Occipital lobe (tissue), 2 donors: Measurements from ENCODE around the gene SLC11A1. TPM values are rescaled to one million over a fixed set of nuclear protein-coding genes. Genes with fewer than 3 reads are reported as not detected.
A peak's percentile ranks its signal among the peaks of the same experiment; 100 is the strongest.

Source experiments
- DNase-seq: peaks from one replicate; lab custom pipeline; 2025; lab: John Stamatoyannopoulos, UW
- total RNA-seq: library from RNA; depleted of rRNA; stranded (reverse); fragments of >200 nt; gene quantifications from one replicate; pipeline ENCODE4 v1.2.3, GENCODE V29; 2014

Gene SLC11A1
- total RNA-seq, 1 donor from 2014 or later = 1.7 TPM

DNA sequence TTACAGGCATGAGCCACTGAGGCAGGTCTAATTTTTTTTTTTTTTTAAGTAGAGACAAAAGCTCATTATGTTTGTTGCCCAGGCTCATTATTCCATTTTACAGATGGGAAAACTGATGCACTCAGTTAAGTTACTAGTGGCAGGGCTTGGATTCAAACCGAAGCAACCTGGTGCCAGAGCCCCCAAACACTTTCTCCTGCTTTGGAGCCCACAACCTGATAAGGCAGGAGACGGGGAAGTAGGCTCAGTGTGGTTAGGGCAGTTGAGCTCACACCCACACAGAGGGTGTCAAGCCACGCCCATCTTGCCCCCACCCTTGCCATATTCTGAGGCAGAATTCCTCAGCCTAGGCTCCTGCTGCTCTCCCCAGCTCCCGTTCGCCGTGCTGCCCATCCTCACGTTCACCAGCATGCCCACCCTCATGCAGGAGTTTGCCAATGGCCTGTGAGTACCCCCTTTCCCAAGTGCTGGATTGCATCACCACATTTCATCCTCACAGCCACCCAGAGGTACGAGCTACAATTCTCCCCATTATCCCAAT lies 11.7 kb downstream of the SLC11A1 start:
- DNase-seq = no peak

DNA sequence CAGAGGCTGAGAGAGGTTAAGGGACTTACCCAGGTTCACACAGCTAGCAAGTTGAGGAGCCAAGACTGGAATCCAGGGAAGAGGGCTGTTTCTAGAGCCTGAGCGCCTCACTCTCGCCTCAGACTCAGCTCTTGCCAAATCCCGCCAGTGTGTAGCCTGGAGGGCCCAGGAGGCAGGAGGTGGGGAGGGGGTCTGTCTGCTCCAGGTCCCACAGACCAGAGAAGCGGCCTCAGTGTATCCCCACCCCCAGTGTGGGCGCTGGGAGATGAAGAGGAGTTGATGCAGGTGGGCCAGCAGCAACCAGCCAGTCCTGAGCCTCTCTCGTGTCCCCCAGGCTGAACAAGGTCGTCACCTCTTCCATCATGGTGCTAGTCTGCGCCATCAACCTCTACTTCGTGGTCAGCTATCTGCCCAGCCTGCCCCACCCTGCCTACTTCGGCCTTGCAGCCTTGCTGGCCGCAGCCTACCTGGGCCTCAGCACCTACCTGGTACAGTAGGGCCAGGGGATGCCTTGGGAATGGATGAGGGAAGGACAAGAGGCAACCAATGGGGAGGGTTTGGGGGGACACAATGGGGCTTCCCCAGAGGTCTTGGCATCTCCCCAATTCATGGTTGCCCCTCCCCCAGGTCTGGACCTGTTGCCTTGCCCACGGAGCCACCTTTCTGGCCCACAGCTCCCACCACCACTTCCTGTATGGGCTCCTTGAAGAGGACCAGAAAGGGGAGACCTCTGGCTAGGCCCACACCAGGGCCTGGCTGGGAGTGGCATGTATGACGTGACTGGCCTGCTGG lies 12.4 kb downstream of the SLC11A1 start:
- DNase-seq = no peak

DNA sequence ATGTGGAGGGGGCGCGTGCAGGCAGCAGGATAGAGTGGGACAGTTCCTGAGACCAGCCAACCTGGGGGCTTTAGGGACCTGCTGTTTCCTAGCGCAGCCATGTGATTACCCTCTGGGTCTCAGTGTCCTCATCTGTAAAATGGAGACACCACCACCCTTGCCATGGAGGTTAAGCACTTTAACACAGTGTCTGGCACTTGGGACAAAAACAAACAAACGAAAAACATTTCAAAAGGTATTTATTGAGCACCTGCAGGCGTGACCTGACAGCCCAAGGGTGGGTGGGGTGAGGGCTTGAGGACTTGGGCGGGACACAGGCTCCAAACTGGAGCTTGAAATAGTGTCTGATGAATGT lies 13.0 kb downstream of the SLC11A1 start:
- DNase-seq = no peak

DNA sequence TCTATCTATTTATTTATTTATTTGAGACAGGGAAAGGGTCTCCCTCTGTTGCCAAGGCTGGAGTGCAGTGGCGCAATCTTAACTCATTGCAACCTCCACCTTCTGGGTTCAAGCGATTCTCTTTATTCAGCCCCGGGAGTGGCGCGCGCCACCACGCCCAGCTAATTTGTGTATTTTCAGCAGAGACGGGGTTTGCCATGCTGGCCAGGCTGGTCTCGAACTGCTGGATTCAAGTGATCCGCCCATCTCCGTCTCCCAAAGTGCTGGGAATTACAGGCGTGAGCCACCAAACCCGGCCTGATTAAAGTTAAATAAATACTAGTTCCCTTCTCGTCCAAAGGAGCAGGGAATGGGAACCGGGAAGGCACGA lies 13.4 kb downstream of the SLC11A1 start:
- DNase-seq = no peak

DNA sequence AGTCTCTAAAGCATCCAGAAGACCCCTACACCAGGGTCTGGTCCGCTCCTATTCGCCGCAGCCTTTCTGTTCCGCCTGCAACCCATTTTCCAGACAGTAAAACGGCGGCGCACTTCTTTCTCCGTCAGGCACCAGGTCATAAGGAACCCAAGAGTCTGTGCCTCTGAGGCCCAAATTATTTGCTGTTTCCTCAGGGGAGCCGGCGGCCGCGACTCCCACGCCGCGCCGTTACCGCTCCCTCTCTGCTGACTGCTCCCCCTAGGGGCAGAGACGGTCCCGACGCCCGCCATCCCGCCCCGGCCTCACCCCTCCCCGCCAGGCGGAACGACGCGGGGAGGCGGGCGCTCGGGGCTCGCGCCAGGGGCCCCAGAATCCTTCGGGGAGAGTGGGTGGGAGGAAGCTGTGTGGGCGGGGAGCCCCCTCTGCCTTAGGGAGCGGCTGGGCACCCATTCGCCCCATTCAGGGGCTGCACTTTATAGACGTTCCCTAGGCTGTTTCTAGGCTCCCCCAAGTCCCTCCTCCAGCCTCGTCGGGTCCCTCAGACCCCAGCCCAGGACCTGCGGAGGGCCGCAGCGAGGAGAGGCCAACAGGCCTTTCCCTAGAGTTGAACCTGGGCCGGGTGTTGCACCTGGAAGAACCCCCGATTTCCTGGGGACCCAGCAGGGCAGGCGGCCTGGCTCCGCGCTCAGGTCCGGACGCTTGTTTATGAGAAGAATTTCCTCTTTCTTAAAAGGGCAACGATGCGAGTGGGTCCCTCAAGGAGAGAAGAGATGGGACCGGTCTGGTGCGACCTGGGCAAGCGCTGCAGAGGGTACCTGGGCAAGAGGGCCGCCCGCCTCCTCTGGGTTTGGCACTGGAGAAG lies 14.0 kb downstream of the SLC11A1 start:
- peak; percentile 93 for DNase-seq

DNA sequence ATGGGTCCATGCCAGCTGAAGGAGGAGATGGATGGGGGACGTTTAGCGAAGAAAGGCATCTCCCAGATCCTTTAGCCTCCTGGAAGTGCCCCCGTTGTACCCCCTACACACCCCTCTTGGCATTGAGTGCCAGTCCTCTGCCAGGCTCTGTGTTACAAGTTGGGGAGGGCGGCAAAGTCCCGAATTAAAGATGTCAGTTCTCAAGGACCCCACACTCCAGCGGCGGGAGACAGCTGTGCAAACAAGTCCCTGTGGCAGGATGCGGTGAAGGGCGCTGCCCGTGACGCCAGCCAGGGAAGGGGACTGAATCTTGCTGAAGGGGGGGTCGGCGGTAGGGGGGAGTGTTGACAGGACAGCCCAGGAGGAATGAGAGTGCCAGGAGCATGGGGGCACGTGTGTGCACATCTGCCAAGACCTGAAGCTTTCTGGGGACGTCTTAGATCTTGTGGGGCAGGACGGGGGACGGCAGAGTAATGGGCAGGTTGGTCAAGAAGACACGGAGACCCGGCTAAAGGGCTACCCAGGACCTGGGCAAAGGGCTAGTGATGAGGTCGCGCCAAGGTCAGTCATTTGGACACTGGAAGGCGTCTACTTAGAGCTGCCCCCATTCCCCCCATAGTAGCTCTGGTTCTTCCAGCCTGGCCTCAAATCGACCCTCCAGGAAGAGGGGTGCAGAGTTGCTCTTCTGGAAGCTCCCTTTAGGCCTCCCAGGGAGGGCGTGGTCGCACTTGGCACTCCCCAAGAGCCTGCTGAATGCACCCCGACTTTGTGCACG lies 14.8 kb downstream of the SLC11A1 start:
- DNase-seq = peak; percentile 55

DNA sequence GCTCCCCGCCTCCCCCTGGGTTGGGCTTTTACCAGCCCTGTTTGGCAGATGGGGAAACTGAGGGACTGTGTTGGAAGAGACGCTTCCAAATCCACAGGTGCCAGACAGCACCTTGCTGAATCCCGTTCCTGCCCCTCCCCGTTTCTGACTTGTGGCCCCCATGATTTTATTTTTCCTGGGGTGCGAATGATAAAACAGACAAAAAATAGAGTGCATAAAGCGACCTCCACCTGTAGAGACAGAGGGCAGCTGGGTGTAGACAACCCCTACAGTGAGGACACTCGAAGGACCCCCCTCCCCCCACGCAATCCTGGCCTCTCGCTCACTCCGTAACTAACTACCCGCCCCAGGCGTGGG lies 15.4 kb downstream of the SLC11A1 start:
- no peak for DNase-seq

DNA sequence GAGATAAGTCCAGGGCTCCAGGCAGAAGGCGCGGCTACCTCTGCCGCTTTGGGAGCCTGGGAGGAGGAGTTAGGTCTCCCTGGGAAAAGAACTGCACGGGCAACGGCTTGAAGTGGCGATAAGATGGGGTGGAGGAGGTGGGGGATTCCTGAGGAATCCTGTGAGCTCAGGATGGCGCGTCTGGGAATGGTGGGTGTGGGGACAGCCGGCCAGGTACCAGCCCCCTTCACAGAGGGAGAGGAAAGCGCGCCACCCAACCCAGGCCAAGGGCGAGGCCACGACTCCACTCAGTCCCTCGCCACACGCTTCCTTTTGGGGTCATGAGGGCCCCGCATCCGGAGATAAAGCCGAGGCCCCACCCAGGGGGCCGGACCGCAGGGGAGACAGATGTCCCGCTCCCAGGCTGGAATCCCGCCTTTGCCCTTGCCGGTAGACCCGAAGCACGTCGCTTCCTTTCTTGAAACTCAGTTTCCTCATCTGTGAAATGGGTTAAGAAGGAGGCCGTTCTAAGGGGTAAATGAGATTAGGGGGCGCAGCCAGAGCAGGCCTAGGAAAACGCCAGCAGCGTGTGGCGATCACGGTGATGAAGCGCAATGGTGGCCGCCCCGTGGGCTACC lies 15.9 kb downstream of the SLC11A1 start:
- DNase-seq = no peak

DNA sequence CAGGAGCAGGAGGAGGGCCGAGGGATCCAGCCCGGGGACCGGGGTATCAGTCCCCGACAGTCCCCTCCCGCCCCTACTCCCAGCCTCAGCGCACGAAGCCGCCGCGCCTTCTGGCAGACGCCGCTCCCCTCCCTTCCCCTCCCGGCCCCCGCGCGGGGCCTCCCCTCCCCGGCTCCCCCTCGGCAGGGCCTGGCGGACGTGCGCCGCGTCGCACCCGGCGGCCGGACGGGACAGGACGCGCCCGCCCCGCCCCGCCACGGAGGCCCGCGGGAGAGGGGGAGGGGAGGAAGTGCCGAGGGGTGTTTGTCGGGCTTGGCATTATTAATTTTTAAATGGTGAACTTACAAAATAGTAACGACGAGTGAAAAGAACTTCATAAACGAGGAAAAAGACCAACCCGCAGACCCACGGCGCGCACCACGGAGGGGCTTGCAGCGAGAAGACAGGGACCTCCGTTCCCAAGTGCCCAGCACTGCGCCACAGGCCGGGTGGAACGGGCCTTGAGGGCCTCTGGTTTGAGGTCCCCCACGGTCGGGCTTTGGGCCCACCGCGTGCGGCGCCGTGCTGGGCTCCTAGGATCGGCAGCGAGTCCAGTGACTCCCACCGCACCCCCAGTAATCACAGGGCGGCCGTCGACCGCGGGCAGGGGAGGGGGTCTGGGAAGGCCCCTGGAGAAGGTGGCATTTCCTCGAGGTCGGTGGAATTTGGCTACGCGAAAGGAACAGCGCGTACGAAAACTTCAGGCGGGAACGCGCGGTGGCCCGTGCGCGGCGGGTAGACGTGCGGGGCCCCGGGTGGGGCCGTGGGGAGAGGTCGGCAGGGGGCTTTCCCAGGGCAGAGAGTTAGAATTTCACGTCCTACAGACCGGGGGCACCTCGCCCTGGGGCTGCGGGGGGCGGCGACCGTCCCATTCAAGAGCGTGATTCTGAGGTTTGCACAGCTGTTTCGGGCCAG lies 16.6 kb downstream of the SLC11A1 start:
- peak; percentile 52 for DNase-seq

DNA sequence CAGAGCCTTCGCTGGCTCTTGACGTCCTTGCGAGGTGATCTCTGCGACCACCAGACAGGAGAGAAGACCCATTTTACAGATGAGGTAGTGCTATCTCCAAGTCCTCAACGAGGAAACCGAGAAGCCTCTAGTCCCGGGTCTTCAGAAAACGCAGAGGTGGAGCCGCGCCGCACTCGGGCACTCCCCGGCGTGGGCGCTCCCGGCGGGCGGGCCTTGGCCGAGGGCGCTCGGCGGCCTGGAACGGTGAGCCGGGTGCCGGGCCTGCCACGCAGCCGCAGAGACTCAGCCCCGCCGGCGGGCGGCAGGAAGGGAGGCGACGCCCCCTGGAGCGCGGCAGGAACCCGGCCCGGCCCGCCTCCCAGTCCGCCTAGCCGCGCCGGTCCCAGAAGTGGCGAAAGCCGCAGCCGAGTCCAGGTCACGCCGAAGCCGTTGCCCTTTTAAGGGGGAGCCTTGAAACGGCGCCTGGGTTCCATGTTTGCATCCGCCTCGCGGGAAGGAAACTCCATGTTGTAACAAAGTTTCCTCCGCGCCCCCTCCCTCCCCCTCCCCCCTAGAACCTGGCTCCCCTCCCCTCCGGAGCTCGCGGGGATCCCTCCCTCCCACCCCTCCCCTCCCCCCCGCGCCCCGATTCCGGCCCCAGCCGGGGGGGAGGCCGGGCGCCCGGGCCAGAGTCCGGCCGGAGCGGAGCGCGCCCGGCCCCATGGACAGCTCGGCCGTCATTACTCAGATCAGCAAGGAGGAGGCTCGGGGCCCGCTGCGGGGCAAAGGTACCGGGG lies 17.5 kb downstream of the SLC11A1 start, which contains the start of gene CTDSP1:
TSS of gene CTDSP1 (plus strand) at position 478 of the 776 bp plus-strand sequence. CDS start at position 701, 223 bp downstream.
- DNase-seq = peak; percentile 88

DNA sequence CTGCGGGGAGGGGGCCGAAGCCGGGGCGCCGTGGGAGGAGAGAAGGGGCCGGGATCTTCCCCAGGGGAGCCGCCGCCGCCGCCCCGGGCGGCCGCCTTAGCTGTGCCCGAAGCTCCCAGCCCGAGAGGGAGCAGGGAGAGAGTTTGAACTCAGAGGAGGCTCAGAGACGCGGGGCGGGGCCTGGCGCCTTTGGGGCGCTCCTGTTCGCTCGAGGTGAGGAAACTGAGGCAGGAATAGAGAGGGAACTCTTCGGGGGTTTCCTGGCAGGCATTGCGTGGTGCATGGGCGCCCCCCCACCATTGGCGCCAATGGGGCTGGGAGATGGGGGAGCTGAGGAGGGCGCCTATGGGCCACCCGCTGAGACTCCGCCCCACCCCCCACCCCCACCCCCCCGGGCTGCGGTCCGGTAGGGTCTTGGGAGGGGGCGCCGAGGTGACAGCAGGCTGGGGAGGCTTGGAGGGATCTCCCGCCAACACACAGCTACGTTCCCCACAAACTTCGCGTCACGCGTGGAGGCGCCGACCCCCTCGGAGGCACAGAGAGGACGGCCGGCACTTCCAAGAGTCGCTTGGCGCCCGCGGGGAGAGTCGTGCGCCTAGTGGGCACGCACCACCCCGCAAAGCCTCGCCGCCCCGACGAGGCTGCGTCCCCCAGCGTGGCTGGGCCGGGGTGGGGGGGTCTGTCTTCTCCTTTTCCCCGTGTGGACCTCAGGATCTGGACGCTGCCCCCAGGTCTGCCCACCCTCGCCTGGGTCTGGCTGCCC lies 18.3 kb downstream of the SLC11A1 start:
- DNase-seq = no peak

DNA sequence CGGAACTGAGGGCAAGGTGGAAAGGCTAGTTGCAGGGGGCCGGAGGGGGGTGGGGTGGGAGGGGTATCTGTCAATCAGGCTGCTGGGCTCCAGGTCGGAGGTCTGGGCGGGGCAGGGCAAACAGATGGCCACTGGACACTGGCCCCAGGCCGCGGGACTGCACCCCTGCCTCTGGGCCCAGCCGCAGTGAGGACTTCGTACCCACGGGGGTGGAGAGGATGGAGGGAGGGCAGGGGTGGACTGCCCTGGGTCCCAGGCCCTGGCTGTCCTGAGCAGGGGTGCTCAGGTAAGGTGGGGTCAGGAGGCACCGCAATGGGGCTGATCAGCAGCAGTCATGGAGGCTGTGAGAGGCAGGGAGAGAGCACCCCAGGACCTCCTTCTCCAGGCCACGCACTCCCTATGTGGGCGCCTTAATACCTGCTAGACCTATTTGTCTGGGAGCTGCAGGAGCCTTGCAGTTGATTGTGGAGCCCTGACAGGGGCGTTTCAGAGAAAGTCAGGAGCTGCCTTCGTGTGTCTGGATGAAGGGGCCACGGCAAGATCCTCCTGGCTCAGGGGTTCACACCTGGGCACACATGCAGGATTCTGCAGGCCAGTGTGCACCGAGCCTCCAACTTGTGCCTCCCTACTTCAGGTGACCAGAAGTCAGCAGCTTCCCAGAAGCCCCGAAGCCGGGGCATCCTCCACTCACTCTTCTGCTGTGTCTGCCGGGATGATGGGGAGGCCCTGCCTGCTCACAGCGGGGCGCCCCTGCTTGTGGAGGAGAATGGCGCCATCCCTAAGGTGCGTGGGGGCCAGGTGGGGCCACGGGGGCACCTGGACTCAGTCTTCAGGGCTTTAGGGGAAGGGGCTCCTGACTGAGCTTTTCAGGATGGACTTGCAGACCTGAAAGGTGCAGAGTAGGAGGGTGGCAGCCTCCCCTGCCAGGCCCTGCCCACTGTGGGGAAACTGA lies 19.1 kb downstream of the SLC11A1 start:
- no peak for DNase-seq

DNA sequence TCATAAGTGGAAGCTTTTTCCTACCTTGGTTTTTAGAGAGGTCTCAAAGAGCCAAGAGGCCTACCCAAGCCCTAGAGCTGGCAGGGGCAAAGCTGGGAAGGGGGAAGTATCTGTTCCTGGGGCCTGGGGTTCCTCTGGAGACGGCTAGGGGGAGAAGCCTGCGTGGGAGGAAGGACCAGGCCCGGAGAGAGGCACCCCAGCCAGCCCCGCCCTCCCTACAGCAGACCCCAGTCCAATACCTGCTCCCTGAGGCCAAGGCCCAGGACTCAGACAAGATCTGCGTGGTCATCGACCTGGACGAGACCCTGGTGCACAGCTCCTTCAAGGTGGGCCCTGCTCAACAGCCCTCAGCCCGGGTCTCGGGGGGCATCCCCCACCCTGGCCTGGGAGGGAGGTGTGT lies 19.8 kb downstream of the SLC11A1 start:
- DNase-seq = no peak

DNA sequence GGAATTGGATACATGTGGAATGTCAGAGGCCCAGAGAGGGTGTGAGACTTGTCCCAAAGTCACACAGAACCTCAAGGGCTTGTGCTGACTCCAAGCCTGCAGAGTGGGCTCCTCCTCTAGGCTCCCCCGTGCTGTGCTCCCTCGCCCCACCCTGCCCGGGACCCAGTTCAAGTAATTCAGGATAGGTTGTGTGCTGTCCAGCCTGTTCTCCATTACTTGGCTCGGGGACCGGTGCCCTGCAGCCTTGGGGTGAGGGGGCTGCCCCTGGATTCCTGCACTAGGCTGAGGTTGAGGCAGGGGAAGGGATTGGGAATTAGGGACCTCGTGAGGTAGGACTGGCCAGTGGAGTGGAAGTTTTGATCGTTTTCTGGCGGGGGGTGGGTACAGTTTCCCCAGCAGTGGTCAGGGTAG lies 20.4 kb downstream of the SLC11A1 start:
- no peak for DNase-seq

DNA sequence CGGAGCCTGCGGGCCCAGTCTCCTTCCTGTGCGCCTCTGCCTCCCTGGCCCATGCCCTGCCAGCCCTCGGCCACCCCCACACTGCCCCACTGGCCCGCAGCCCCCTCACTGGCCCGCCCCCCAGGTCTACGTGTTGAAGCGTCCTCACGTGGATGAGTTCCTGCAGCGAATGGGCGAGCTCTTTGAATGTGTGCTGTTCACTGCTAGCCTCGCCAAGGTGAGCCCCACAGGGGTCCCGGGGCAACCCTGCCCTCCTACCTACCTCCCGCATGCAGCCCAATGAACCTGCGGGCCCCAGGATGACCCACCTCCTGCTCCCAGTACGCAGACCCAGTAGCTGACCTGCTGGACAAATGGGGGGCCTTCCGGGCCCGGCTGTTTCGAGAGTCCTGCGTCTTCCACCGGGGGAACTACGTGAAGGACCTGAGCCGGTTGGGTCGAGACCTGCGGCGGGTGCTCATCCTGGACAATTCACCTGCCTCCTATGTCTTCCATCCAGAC lies 20.9 kb downstream of the SLC11A1 start:
- DNase-seq = no peak

DNA sequence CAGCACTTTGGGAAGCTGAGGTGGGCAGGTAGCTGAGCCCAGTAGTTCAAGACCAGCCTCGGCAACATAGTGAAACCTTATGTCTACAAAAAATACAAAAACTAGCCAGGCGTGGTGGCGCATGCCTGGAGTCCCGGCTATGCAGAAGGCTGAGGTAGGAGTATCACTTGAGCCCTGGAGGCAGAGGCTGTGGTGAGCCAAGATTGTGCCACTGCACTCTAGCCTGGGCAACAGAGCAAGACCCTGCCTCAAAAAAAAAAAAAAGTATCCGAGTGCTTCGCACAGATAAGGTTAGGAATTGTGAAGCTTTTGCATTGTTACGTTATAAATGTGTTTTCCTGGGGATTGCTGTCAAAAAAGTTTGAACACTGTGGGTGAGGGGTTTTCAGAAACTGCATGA lies 21.7 kb downstream of the SLC11A1 start:
- no peak for DNase-seq
